ENCODE data around the gene HSDL2. TPM values are rescaled to one million over a fixed set of nuclear protein-coding genes. Genes with fewer than 3 reads are reported as not detected.

The HSDL2 gene
- total and polyA plus RNA-seq, 2 of the 4 experiments (the other 2 are of a cell fraction), result 17.7 to 65.8 TPM

DNA sequence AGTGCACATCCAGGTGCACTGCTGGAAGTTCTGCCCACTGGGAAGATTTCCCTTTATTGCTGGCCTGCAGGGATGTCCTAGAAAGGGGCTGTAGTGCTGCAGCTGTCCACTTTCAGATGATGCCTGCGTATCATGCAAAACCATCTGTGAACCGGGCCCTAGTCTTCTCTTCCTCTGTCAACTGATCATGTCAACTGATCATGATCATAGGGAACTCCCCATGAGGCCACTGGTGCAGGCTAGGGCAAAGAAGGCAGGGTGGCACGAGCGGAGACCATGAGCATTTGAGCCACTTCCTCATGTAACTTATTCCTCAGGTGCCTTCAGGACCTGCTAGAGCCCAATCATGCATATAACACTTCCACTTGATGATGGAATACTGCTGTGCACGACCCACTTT lies 4.5 kb upstream of the HSDL2 start:
- Histone ChIP-seq H3K23ac (ENCODE audit: low read depth, low read length) (no peak overlapping the region), H3K27ac (ENCODE audit: insufficient read depth, low read length) (no peak overlapping the region), H2AK5ac (ENCODE audit: low read depth, low read length) (no peak overlapping the region), H3K4me3 (ENCODE audit: insufficient read depth, low read depth, low read length) (no peak overlapping the region), H3K79me1 (ENCODE audit: low read depth in 1 of 2, low read length in 2 of 2) (peaks cover 6 to 20% of the 10 kb centered on the region in 2 experiments), H4K8ac (ENCODE audit: low read depth in 2 of 2, low read length in 2 of 2) (no peak overlapping the region), H4K20me1 (ENCODE audit: insufficient read depth, low read length) (no peaks in the 10 kb centered on the region), H3K4me1 (ENCODE audit: control insufficient read depth, insufficient read depth, low read length) (no peaks in the 10 kb centered on the region), H3K18ac (ENCODE audit: low read depth, low read length) (no peak overlapping the region), H2BK15ac (ENCODE audit: low read depth, low read length) (no peak overlapping the region), H3K9me3 (ENCODE audit: control insufficient read depth, insufficient read depth, low read length) (no peaks in the 10 kb centered on the region), H2BK20ac (ENCODE audit: low read depth, low read length) (no peak overlapping the region), H4K5ac (ENCODE audit: low read depth, low read length) (no peak overlapping the region), H3K56ac (ENCODE audit: extremely low read depth, insufficient read depth, low read length) (no peak overlapping the region), H3K4ac (ENCODE audit: low read depth, low read length) (no peak overlapping the region), H3K14ac (replicated peaks; ENCODE audit: low read depth, low read length) (no peak overlapping the region), H3K36me3 (ENCODE audit: control insufficient read depth, insufficient read depth, low read length) (no peaks in the 10 kb centered on the region), H3K27me3 (ENCODE audit: control insufficient read depth, insufficient read depth, low read length) (no peaks in the 10 kb centered on the region), H2BK120ac (ENCODE audit: low read depth, low read length) (no peak overlapping the region), H3K4me2 (ENCODE audit: low read depth, low read length) (no peak overlapping the region), H3K9ac (ENCODE audit: low read depth, low read length) (no peak overlapping the region), H2AFZ (replicated peaks; ENCODE audit: low read length, poor library complexity) (no peak overlapping the region), H2BK5ac (ENCODE audit: low read depth, low read length, poor library complexity, severe bottlenecking) (no peak overlapping the region), H2AK9ac (replicated peaks; ENCODE audit: low read depth, low read length, poor library complexity) (no peak overlapping the region), H4K91ac (ENCODE audit: insufficient read depth, low read depth, low read length) (no peak overlapping the region), H3K9me1 (ENCODE audit: insufficient read depth, low read length) (peaks cover 5% of the 10 kb centered on the region)
- POLR2A ChIA-PET (ENCODE audit: unreplicated experiment), result no interaction called here
- in situ Hi-C loops (cut with MboI; ENCODE audit: low sequenced_read_pairs), result no loop called here
- no peak for DNase-seq
- CTCF ChIA-PET, result no interaction called here
- ATAC-seq (ENCODE audit: low read depth), result no peak
- TF ChIP-seq BHLHE40 (IDR thresholded peaks at IDR 0.05; ENCODE audit: low read depth, low read length) (no peak), RCOR1 (IDR thresholded peaks at IDR 0.05; ENCODE audit: insufficient replicate concordance, low read length) (no peak), NFE2L2 (IDR thresholded peaks at IDR 0.05; ENCODE audit: low read depth, low read length) (no peak), MAFK (IDR thresholded peaks at IDR 0.05; ENCODE audit: low read depth, low read length) (no peak), SMC3 (IDR thresholded peaks at IDR 0.05; ENCODE audit: low read depth, low read length) (no peak), FOS (IDR thresholded peaks at IDR 0.05; ENCODE audit: low read depth, low read length) (no peak), MAZ (IDR thresholded peaks at IDR 0.05; ENCODE audit: borderline replicate concordance, low read depth, low read length) (no peak), MXI1 (IDR thresholded peaks at IDR 0.05; ENCODE audit: borderline replicate concordance, low read depth, low read length) (no peak)
- TF ChIP-seq, protein P1, sequence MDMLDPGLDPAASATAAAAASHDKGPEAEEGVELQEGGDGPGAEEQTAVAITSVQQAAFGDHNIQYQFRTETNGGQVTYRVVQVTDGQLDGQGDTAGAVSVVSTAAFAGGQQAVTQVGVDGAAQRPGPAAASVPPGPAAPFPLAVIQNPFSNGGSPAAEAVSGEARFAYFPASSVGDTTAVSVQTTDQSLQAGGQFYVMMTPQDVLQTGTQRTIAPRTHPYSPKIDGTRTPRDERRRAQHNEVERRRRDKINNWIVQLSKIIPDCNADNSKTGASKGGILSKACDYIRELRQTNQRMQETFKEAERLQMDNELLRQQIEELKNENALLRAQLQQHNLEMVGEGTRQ (IDR thresholded peaks at IDR 0.05; ENCODE audit: low read depth, low read length), result no peak
- dilution Hi-C loops (cut with HindIII; ENCODE audit: low sequenced_read_pairs, unreplicated experiment), result no loop called here
- WGBS, 2 experiments (ENCODE audit: extremely low coverage in 2 of 2, insufficient read length in 1 of 2), result 100% methylated on average over 1 of the region's 5 CpGs; no CpG with 5 or more reads in 1 of the 2 experiments
- BruUV-seq (replicated peaks), result no TSS peak
- intact Hi-C loops (cut with micrococcal nuclease), result no loop called here
